Measurements from ENCODE around the gene CASZ1. TPM values are rescaled to one million over a fixed set of nuclear protein-coding genes. Genes with fewer than 3 reads are reported as not detected.

The CASZ1 gene
- total RNA-seq, 4 donors from 2014 or later, result 13.1 to 33.7 (median 20.9) TPM

DNA sequence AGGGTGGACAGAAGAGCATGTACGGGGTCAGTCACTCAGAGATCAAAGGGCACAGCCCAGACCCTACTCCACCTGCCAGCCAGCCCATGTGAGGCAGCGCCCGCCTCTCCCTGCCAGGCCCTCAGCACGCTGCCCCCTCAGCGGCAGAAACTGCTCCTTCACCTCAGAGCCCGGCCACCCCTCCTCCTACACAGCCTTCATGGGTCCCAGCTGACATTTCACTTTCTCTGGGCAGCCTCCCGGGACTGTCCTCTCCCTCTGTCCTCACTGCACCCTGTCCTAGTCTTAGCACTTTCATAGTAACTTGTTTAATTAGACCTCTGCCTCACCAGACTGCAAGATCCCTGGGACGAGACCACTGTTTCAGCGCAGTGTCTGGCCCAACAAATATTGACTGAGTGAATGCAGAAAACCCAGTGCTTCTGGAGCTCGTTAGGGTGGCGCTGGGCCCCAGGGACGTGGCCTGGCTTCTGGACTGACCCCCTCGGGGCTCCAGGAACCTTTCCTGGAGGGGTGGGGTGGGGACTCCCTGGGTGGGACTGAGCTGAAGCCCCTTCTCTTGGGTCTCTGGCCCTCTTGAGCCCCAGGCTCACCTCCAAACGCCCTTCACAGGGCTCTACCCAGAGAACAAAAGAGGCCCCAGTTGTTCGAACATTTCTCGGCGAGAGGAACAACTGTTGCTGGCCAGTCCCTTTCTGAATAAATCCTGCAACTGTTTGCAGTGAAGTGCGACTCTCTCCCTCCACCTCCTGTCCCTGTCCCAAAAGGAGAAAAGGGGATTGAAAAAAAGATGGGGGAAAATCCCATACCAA is 114.9 kb downstream of the CASZ1 start:
- H3K27ac ChIP-seq, result peak overlapping the region; percentile 9 to 82 (median 64)
- intact Hi-C loops (cut with DNase I), result loop anchor here (10.0 kb wide), 1 partner anchor 183 kb away; no protein-coding TSS in a partner anchor
- DNase-seq, result no peak
- H3K4me3 ChIP-seq, result no peak overlapping the region
- H3K36me3 ChIP-seq, result peaks cover 0 to 26% (median 0%) of the 10 kb centered on the region in 3 donors
- TF ChIP-seq POLR2A (IDR thresholded peaks at IDR 0.05), result no peak
- TF ChIP-seq, protein P1, sequence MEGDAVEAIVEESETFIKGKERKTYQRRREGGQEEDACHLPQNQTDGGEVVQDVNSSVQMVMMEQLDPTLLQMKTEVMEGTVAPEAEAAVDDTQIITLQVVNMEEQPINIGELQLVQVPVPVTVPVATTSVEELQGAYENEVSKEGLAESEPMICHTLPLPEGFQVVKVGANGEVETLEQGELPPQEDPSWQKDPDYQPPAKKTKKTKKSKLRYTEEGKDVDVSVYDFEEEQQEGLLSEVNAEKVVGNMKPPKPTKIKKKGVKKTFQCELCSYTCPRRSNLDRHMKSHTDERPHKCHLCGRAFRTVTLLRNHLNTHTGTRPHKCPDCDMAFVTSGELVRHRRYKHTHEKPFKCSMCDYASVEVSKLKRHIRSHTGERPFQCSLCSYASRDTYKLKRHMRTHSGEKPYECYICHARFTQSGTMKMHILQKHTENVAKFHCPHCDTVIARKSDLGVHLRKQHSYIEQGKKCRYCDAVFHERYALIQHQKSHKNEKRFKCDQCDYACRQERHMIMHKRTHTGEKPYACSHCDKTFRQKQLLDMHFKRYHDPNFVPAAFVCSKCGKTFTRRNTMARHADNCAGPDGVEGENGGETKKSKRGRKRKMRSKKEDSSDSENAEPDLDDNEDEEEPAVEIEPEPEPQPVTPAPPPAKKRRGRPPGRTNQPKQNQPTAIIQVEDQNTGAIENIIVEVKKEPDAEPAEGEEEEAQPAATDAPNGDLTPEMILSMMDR (IDR thresholded peaks at IDR 0.05), result no peak
- 84 to 92% methylated on average over 7 to 10 of the region's 18 CpGs for WGBS, 2 donors
- no peaks in the 10 kb centered on the region for H3K9me3 ChIP-seq
- H3K4me1 ChIP-seq, result peaks cover 22 to 100% (median 27%) of the 10 kb centered on the region in 3 donors
- H3K27me3 ChIP-seq, result no peaks in the 10 kb centered on the region

DNA sequence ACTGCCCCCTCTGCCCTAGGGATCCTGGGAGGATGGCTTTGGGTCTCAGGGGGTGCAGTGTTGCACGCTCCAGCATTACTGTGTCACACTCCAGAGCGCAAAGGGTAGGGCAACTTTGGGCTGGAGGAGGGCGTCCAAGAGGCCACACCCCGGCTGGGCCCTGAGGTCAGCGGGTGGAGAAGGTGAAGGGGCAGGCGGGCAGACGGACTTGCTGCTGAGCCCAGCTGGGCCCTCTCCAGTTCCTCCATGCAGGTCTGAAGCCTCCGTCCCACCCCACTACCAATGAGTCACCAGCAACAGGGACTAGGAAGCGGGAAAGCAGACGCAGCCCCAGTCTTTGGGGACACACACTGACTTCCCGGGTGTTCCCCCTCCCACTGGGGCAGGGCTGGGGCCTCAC is 116.0 kb downstream of the CASZ1 start:
- Histone ChIP-seq H3K27me3 (no peaks in the 10 kb centered on the region), H3K27ac (peak overlapping the region in 3 of 4 donors; percentile 55 to 82 (median 73)), H3K4me3 (peak overlapping the region in 1 of 4 donors; percentile 12), H3K36me3 (peaks cover 0 to 22% (median 0%) of the 10 kb centered on the region in 3 donors), H3K9me3 (no peaks in the 10 kb centered on the region), H3K4me1 (peaks cover 19 to 100% (median 22%) of the 10 kb centered on the region in 3 donors)
- DNase-seq, result no peak
- intact Hi-C loops (cut with DNase I), result loop anchor here (10.0 kb wide), 1 partner anchor 184 kb away; no protein-coding TSS in a partner anchor
- TF ChIP-seq, protein P1 (IDR thresholded peaks at IDR 0.05), result no peak
- no peak for TF ChIP-seq POLR2A (IDR thresholded peaks at IDR 0.05)
- WGBS, 2 donors, result 53 to 54% methylated on average over 3 to 6 of the region's 11 CpGs

DNA sequence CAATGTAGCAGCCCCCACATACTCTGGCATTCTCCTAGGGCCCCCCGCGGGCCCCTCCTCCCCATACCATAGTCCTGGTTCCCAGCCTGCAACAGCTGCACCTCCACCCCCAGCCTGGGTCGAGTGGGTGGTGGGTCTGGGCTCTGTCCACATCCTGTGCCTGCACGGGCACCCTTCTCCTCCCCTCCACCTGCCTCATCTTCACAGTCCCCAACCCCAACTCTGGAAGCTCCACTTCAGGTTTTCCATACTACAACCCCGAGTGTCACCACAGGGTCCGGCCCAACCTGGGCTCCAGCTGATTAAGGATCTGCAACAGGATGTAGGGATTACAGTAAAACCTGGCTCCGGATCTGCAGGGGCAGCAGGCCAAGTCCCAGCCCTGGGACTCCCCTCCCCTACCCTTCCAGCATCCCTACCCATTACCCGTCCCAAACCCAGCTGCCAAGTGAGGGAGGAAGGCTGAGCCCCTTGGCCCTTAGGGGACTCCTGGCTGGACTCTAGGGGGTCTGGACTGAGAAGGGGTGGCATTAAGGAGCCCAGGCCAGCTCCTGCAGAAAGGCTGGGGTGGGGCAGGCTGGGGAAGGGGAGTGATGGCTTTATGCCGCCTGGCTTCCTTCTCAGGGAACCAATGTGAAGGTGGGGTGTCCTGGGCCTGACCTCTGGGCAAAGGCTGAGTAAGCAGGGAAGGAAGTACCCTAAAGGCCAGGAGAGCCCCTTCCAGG is 116.8 kb downstream of the CASZ1 start:
- Histone ChIP-seq H3K36me3 (peaks cover 0 to 22% (median 0%) of the 10 kb centered on the region in 3 donors), H3K9me3 (no peaks in the 10 kb centered on the region), H3K27me3 (no peaks in the 10 kb centered on the region), H3K4me3 (peak overlapping the region in 1 of 4 donors; percentile 12), H3K27ac (peak overlapping the region in 3 of 4 donors; percentile 22 to 82 (median 79)), H3K4me1 (peaks cover 19 to 100% (median 22%) of the 10 kb centered on the region in 3 donors)
- intact Hi-C loops (cut with DNase I), result loop anchor here (10.0 kb wide), 1 partner anchor 185 kb away; no protein-coding TSS in a partner anchor
- TF ChIP-seq POLR2A (IDR thresholded peaks at IDR 0.05), result no peak
- TF ChIP-seq, protein P1 (IDR thresholded peaks at IDR 0.05), result no peak
- WGBS, 2 donors, result 0 to 61% methylated on average over 1 to 4 of the region's 9 CpGs
- no peak for DNase-seq

DNA sequence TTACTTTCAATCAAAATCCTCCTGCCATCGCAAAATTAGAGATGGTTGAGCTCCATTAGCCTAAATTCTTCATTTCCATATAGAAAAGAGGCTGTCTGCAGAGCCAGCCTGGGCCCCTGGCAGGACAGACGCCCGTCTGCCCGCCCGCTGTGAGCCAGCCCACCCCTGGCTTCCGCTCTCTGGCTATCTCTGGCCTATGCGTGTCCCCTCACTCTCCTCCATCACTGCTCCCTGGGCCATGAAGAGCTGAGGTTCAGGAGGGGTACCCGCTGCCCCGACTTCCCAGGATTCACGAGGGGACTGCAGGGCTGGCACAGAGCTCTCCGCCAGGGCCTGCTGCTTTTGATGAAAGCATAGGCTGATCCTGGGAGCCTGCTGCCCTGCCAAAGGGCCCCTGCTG is 117.6 kb downstream of the CASZ1 start:
- Histone ChIP-seq H3K4me3 (no peak overlapping the region), H3K27me3 (no peaks in the 10 kb centered on the region), H3K4me1 (peaks cover 19 to 100% (median 23%) of the 10 kb centered on the region in 3 donors), H3K9me3 (no peaks in the 10 kb centered on the region), H3K36me3 (peaks cover 0 to 18% (median 0%) of the 10 kb centered on the region in 3 donors), H3K27ac (peak overlapping the region in 2 of 4 donors; percentile 55 to 79)
- TF ChIP-seq, protein P1 (IDR thresholded peaks at IDR 0.05), result no peak
- TF ChIP-seq POLR2A (IDR thresholded peaks at IDR 0.05), result no peak
- intact Hi-C loops (cut with DNase I), result no loop called here
- DNase-seq, result no peak
- WGBS, 2 donors, result 83 to 87% methylated on average over 7 of the region's 11 CpGs

All from esophagus squamous epithelium (tissue), 5 donors.